GM23248 (cell line): ENCODE measurements around the gene CCDC28B. TPM values are rescaled to one million over a fixed set of nuclear protein-coding genes. Genes with fewer than 3 reads are reported as not detected.

Source experiments
- DNase-seq: peaks from one replicate; pipeline ENCODE4 v3.0.0-alpha.2; 2015
- H2AFZ ChIP-seq: fragments of 200-600 bp; sonication (generic); 2 replicates; pipeline ENCODE4 v1.6.1; 2016; ENCODE audit warnings: antibody characterized with exemption
- H3F3A ChIP-seq: fragments of 200-600 bp; sonication (generic); 2 replicates; pipeline ENCODE4 v1.6.1; 2016; ENCODE audit warnings: mild to moderate bottlenecking, antibody characterized with exemption, mixed run types; ENCODE audit not compliant: insufficient read depth
- H3K27ac ChIP-seq: fragments of 200-600 bp; sonication (generic); 2 replicates; pipeline ENCODE4 v1.5.1; 2016; ENCODE audit warnings: mild to moderate bottlenecking
- H3K27me3 ChIP-seq: fragments of 200-600 bp; sonication (generic); replicated peaks from 2 replicates; pipeline ENCODE4 v1.6.1; 2016; ENCODE audit warnings: mild to moderate bottlenecking; ENCODE audit not compliant: insufficient read depth
- H3K36me3 ChIP-seq: fragments of 200-600 bp; sonication (generic); 2 replicates; pipeline ENCODE4 v1.6.1; 2016; ENCODE audit warnings: low read depth, mild to moderate bottlenecking
- H3K4me1 ChIP-seq: fragments of 200-600 bp; sonication (generic); 2 replicates; pipeline ENCODE4 v1.6.1; 2016; ENCODE audit warnings: mild to moderate bottlenecking; ENCODE audit not compliant: insufficient read depth
- H3K4me2 ChIP-seq: fragments of 200-600 bp; sonication (generic); one replicate; pipeline ENCODE4 v1.6.1; 2016; ENCODE audit warnings: mild to moderate bottlenecking; ENCODE audit not compliant: unreplicated experiment
- H3K4me3 ChIP-seq: fragments of 200-600 bp; sonication (generic); 2 replicates; pipeline ENCODE4 v1.5.1; 2016; ENCODE audit warnings: mild to moderate bottlenecking
- H3K79me2 ChIP-seq: fragments of 200-600 bp; sonication (generic); 2 replicates; pipeline ENCODE4 v1.6.1; 2016; ENCODE audit warnings: mild to moderate bottlenecking; ENCODE audit not compliant: insufficient read depth
- H3K9ac ChIP-seq: fragments of 200-600 bp; sonication (generic); 2 replicates; pipeline ENCODE4 v1.6.1; 2016; ENCODE audit warnings: mild to moderate bottlenecking
- H3K9me2 ChIP-seq: fragments of 200-600 bp; sonication (generic); 2 replicates; pipeline ENCODE4 v1.6.1; 2016; ENCODE audit warnings: mixed run types, mild to moderate bottlenecking, moderate library complexity; ENCODE audit not compliant: insufficient read depth
- H3K9me3 ChIP-seq: fragments of 200-600 bp; sonication (generic); one replicate; pipeline ENCODE4 v1.6.1; 2017; ENCODE audit warnings: low read depth
- H4K20me1 ChIP-seq: fragments of 200-600 bp; sonication (generic); 2 replicates; pipeline ENCODE4 v1.6.0; 2016; ENCODE audit not compliant: insufficient read depth
- EZH2 ChIP-seq: fragments of 200-600 bp; sonication (generic); IDR thresholded peaks from 2 replicates; pipeline ENCODE4 v1.6.1; 2018; ENCODE audit warnings: antibody characterized with exemption, mild to moderate bottlenecking; ENCODE audit not compliant: insufficient read depth, poor library complexity, severe bottlenecking
- EZH2phosphoT487 ChIP-seq: fragments of 200-600 bp; sonication (generic); IDR thresholded peaks from 2 replicates; pipeline ENCODE4 v1.6.1; 2018; ENCODE audit warnings: antibody characterized with exemption, moderate library complexity, mild to moderate bottlenecking, low read depth; ENCODE audit not compliant: insufficient read depth
- WGBS, 2 experiments: methylation state at CpG; one replicate each; pipeline ENCODE4 v1.1.6; 2015 to 2017; ENCODE audit warnings: low lambda C conversion rate in 2 of 2, low coverage in 1 of 2; ENCODE audit errors: missing lambda C conversion rate in 2 of 2; 5-methylcytosine and 5-hydroxymethylcytosine counted together
- in situ Hi-C: fragments of 300-500 bp; cut with MboI; formaldehyde crosslinking; loops from 2 replicates; pipeline ENCODE4 v1.15.0; 2020
- polyA plus RNA-seq: library from polyadenylated mRNA; unstranded; fragments of >200 nt; fragmentation: Nextera tagmentation; extraction: Ambion mirVana; gene quantifications from 2 replicates; pipeline ENCODE4 v1.2.1, GENCODE V29; 2016
- total RNA-seq: library from RNA; depleted of rRNA; stranded (reverse); fragments of >200 nt; shearing (Covaris generic); gene quantifications from 2 replicates; pipeline ENCODE4 v1.2.3, GENCODE V29; 2014

CCDC28B gene
- total and polyA plus RNA-seq, 2 experiments from 2014 or later: 17.7 to 19.7 TPM

- Histone ChIP-seq H3K27me3 (no peaks in the 10 kb centered on the region), H3K9me3 (no peaks in the 10 kb centered on the region), H2AFZ (no peak overlapping the region), H3K9ac (no peak overlapping the region), H3K4me2 (no peak overlapping the region), H3K4me3 (no peak overlapping the region), H3K79me2 (peaks cover 19% of the 10 kb centered on the region), H3K27ac (no peak overlapping the region), H4K20me1 (no peaks in the 10 kb centered on the region), H3F3A (no peaks in the 10 kb centered on the region), H3K4me1 (peaks cover 9% of the 10 kb centered on the region), H3K36me3 (peaks cover 5% of the 10 kb centered on the region; the same call in 1 of the 2 replicates), H3K9me2 (no peaks in the 10 kb centered on the region)
- no peak for TF ChIP-seq EZH2
- no peak for TF ChIP-seq EZH2phosphoT487
- peak; percentile 85 for DNase-seq
- 85% methylated on average over 10 of the region's 10 CpGs for WGBS, 2 experiments
- in situ Hi-C loops: no loop called here
These were observed 15.5 kb downstream of the CCDC28B start for GRCh38 chr1:32215629-32216480.

- Histone ChIP-seq H3K4me3 (no peak overlapping the region), H3K9me3 (no peaks in the 10 kb centered on the region), H3K79me2 (peaks cover 26% of the 10 kb centered on the region), H3K36me3 (peaks cover 5% of the 10 kb centered on the region; the same call in 1 of the 2 replicates), H4K20me1 (no peaks in the 10 kb centered on the region), H3K4me2 (no peak overlapping the region), H2AFZ (no peak overlapping the region), H3K27me3 (no peaks in the 10 kb centered on the region), H3K4me1 (peaks cover 16% of the 10 kb centered on the region), H3K9me2 (no peaks in the 10 kb centered on the region), H3F3A (no peaks in the 10 kb centered on the region), H3K9ac (no peak overlapping the region), H3K27ac (no peak overlapping the region)
- in situ Hi-C loops: no loop called here
- WGBS, 2 experiments: 96 to 98% methylated on average over 5 of the region's 5 CpGs
- TF ChIP-seq EZH2phosphoT487 (no peak), EZH2 (no peak)
- no peak for DNase-seq
These were observed 16.2 kb downstream of the CCDC28B start for GRCh38 chr1:32216566-32216965.

GRCh38 chr1:32219022-32219421 is 18.6 kb downstream of the CCDC28B start:
- Histone ChIP-seq H3K27me3 (no peaks in the 10 kb centered on the region), H3K4me2 (no peak overlapping the region), H3K9me3 (no peaks in the 10 kb centered on the region), H3K36me3 (peaks cover 8% of the 10 kb centered on the region; the same call in 1 of the 2 replicates), H4K20me1 (no peaks in the 10 kb centered on the region), H3K9me2 (no peaks in the 10 kb centered on the region), H3K4me1 (peaks cover 27% of the 10 kb centered on the region), H3K9ac (no peak overlapping the region), H3K79me2 (peaks cover 51% of the 10 kb centered on the region), H3K4me3 (no peak overlapping the region), H2AFZ (no peak overlapping the region), H3F3A (no peaks in the 10 kb centered on the region), H3K27ac (no peak overlapping the region)
- TF ChIP-seq EZH2phosphoT487 (no peak), EZH2 (no peak)
- WGBS, 2 experiments: 51 to 54% methylated on average over 5 to 7 of the region's 7 CpGs
- in situ Hi-C loops: no loop called here
- DNase-seq: peak; percentile 56

GRCh38 chr1:32220746-32221580 is 20.6 kb downstream of the CCDC28B start:
- peak overlapping the region; percentile 95 for H3K4me2 ChIP-seq
- H3K4me1 ChIP-seq: peaks cover 28% of the 10 kb centered on the region
- H4K20me1 ChIP-seq: no peaks in the 10 kb centered on the region
- H3F3A ChIP-seq: no peaks in the 10 kb centered on the region
- no peak for DNase-seq
- H3K4me3 ChIP-seq: peak overlapping the region; percentile 95
- no peaks in the 10 kb centered on the region for H3K27me3 ChIP-seq
- peak overlapping the region; percentile 87 for H2AFZ ChIP-seq
- H3K9me3 ChIP-seq: no peaks in the 10 kb centered on the region
- in situ Hi-C loops: no loop called here
- peaks cover 16% of the 10 kb centered on the region for H3K36me3 ChIP-seq
- peaks cover 70% of the 10 kb centered on the region for H3K79me2 ChIP-seq
- WGBS, 2 experiments: 80 to 88% methylated on average over 4 of the region's 4 CpGs
- TF ChIP-seq EZH2phosphoT487 (no peak), EZH2 (no peak)
- no peaks in the 10 kb centered on the region for H3K9me2 ChIP-seq
- peak overlapping the region; percentile 86 for H3K27ac ChIP-seq
- H3K9ac ChIP-seq: peak overlapping the region; percentile 100
